Fibroblast of pulmonary artery (primary cell): ENCODE measurements around the gene CENPA.

Experiments
- DNase-seq: peaks from one replicate; pipeline ENCODE4 v3.0.0-alpha.2; 2010; ENCODE audit warnings: low read depth
- H3K4me3 ChIP-seq: replicated peaks from 2 replicates; pipeline ENCODE4 v1.5.1; 2011; ENCODE audit warnings: low read depth, mild to moderate bottlenecking, control low read depth, low read length, moderate library complexity
- CTCF ChIP-seq: IDR thresholded peaks from 2 replicates; pipeline ENCODE4 v1.5.1; 2011; ENCODE audit warnings: mild to moderate bottlenecking, control low read depth, low read length, inconsistent platforms; ENCODE audit errors: missing control alignments

The CENPA gene

GRCh38 chr2:26785431-26786206 lies at the start of gene CENPA:
Gene CENPA (plus strand): TSS chr2:26786056. CDS start chr2:26786197, 141 bp downstream.
- DNase-seq, result peak; percentile 100
- TF ChIP-seq CTCF, result no peak
- H3K4me3 ChIP-seq, result peak within 1 kb of the TSS; percentile 75

GRCh38 chr2:26737221-26737620 lies 48.6 kb upstream of the CENPA start:
- DNase-seq, result no peak
- no peak overlapping the region for H3K4me3 ChIP-seq
- TF ChIP-seq CTCF, result no peak

- no peak for TF ChIP-seq CTCF
- H3K4me3 ChIP-seq, result no peak overlapping the region
- DNase-seq, result no peak
Measured at GRCh38 chr2:26738481-26738880, 47.4 kb upstream of the CENPA start.

GRCh38 chr2:26739514-26739913 lies 46.3 kb upstream of the CENPA start:
- H3K4me3 ChIP-seq, result no peak overlapping the region
- no peak for TF ChIP-seq CTCF
- no peak for DNase-seq

- TF ChIP-seq CTCF, result no peak
- no peak overlapping the region for H3K4me3 ChIP-seq
- DNase-seq, result no peak
Measured at GRCh38 chr2:26740346-26740745, 45.5 kb upstream of the CENPA start.

GRCh38 chr2:26740890-26741302 lies 45.0 kb upstream of the CENPA start:
- DNase-seq, result no peak
- no peak for TF ChIP-seq CTCF
- no peak overlapping the region for H3K4me3 ChIP-seq
